ENCODE data around the gene POU4F3.

DNA sequence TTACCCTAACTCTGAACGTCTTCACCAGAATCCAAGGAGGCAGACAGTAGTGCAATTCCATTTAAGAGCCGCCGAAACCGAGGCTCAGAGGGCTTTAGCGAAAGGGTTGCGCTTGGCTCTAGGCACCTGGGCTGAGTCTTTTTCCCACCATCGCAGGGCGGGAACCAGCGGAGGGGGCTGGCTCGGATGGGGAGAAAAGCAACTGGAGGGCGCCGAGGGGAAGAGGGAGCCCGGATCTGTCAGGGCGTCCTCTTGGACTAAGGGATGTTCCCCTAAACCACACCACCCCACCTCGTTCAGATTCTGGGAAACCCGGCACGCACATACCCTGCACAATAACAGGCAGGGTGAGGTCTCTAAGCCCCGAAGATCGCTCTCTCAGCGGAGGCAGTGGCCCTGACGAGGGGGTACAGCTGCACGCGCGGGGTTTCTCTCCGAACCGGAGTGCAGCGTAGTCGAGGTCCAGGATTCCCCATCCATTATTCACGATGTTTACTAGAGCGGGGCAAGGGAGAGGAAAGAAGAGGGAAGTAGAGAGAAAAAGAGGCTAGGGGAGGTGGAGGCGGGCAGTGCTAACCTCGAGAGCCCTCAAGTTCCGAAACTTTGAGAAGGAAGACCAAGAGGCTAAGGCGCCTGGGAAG lies 1.3 kb upstream of the POU4F3 start:
- no peak for TF ChIP-seq CTCF (IDR thresholded peaks at IDR 0.05)
- TF ChIP-seq EP300 (IDR thresholded peaks at IDR 0.05), result no peak
- TF ChIP-seq POLR2A (IDR thresholded peaks at IDR 0.05), result no peak
